Spinal cord (tissue), 10 donors: ENCODE results near the gene CDC14B. TPM values are rescaled to one million over a fixed set of nuclear protein-coding genes. Genes with fewer than 3 reads are reported as not detected.
"Not testable (repeated sequence)": the region's sequence is repeated elsewhere in the genome, so short reads cannot be mapped to it uniquely, and the experiment has no call there.

Experiments
- DNase-seq, 6 donors: peaks; one replicate each; pipeline versions ENCODE4 v3.0.0 to v3.0.0-alpha.2; 2013 to 2015; ENCODE audit warnings: low spot score in 6 of 6, low read depth in 4 of 6
- H3K27ac ChIP-seq: one replicate; pipeline ENCODE4 v1.5.1; 2013; ENCODE audit warnings: low read depth, low read length, control low read depth
- H3K27me3 ChIP-seq: one replicate; pipeline ENCODE4 v1.6.1; 2013; ENCODE audit warnings: low read length; ENCODE audit not compliant: control insufficient read depth, insufficient read depth
- H3K36me3 ChIP-seq: one replicate; pipeline ENCODE4 v1.6.1; 2013; ENCODE audit warnings: low read length; ENCODE audit not compliant: control insufficient read depth, insufficient read depth
- H3K4me1 ChIP-seq: one replicate; pipeline ENCODE4 v1.6.1; 2013; ENCODE audit warnings: low read length; ENCODE audit not compliant: control insufficient read depth, insufficient read depth
- H3K4me3 ChIP-seq: one replicate; pipeline ENCODE4 v1.5.1; 2013; ENCODE audit warnings: low read depth, low read length, control low read depth
- H3K9me3 ChIP-seq: one replicate; pipeline ENCODE4 v1.6.1; 2013; ENCODE audit warnings: low read length; ENCODE audit not compliant: control insufficient read depth, insufficient read depth
- WGBS: methylation state at CpG from one replicate; pipeline ENCODE4 v1.1.5; 2013; ENCODE audit warnings: missing lambda C conversion rate; ENCODE audit not compliant: insufficient coverage; 5-methylcytosine and 5-hydroxymethylcytosine counted together
- long read RNA-seq, 4 donors: transcript quantifications; one replicate each; lab custom pipeline, GENCODE V29; 2026
- polyA plus RNA-seq, 2 donors: library from polyadenylated mRNA; unstranded; fragments of 120-200 nt; gene quantifications; one replicate each; pipeline ENCODE4 v1.2.1, GENCODE V29; 2013; ENCODE audit not compliant: insufficient read length in 2 of 2
- total RNA-seq, 2 donors: library from RNA; depleted of rRNA in 1 of 2; stranded (reverse); fragments of 120-200 nt in 1 of 2; fragments of >200 nt in 1 of 2; gene quantifications; one replicate each; pipeline versions ENCODE4 v1.2.3 to v1.2.4, GENCODE V29; 2013 to 2014
- donor health status: healthy.

The CDC14B gene
- total RNA-seq (10 to 100 TPM; 19.9 to 46.5 TPM), polyA plus RNA-seq (10 to 100 TPM; 19.5 to 20.2 TPM)
- long read RNA-seq, donor 1, full-length matches to known transcripts = 1 of 1 reads
- long read RNA-seq, donor 1, partial matches to known transcripts = 0 of 1 reads
- long read RNA-seq, donor 1, other reads (novel, unspliced or antisense) = 0 of 1 reads
- long read RNA-seq, donor 2, full-length matches to known transcripts = 1 of 1 reads
- long read RNA-seq, donor 2, partial matches to known transcripts = 0 of 1 reads
- long read RNA-seq, donor 2, other reads (novel, unspliced or antisense) = 0 of 1 reads
- long read RNA-seq, donor 3 = 0 reads
- long read RNA-seq, donor 4, partial matches to known transcripts = 0 of 1 reads
- long read RNA-seq, donor 4, other reads (novel, unspliced or antisense) = 0 of 1 reads

- Histone ChIP-seq H3K27me3 (peaks cover 3% of the 10 kb centered on the region), H3K27ac (no peak within 1 kb of the TSS), H3K9me3 (no peaks in the 10 kb centered on the region), H3K4me3 (peak within 1 kb of the TSS; percentile 67), H3K4me1 (peaks cover 13% of the 10 kb centered on the region), H3K36me3 (no peaks in the 10 kb centered on the region)
- WGBS = under 1% methylated on average over 66 of the region's 66 CpGs
- DNase-seq = peak in 5 of 6 donors; percentile 80 to 98 (median 86)
Measured at GRCh38 chr9:96619491-96620180, at the start of gene CDC14B. Gene CDC14B, minus strand, starts transcription at chr9:96619843. Its CDS starts 465 bp downstream, at chr9:96619378.

GRCh38 chr9:96668868-96669534 lies 49.4 kb upstream of the CDC14B start:
- Histone ChIP-seq H3K9me3 (no peaks in the 10 kb centered on the region), H3K36me3 (no peaks in the 10 kb centered on the region), H3K4me3 (no peak overlapping the region), H3K4me1 (no peaks in the 10 kb centered on the region), H3K27me3 (no peaks in the 10 kb centered on the region), H3K27ac (no peak overlapping the region)
- DNase-seq = no peak
- WGBS = 95% methylated on average over 12 of the region's 20 CpGs

- H3K27ac ChIP-seq = no peak overlapping the region
- no peaks in the 10 kb centered on the region for H3K9me3 ChIP-seq
- no peak overlapping the region for H3K4me3 ChIP-seq
- H3K4me1 ChIP-seq = no peaks in the 10 kb centered on the region
- WGBS = 89% methylated on average over 2 of the region's 2 CpGs
- H3K36me3 ChIP-seq = no peaks in the 10 kb centered on the region
- no peak for DNase-seq
- H3K27me3 ChIP-seq = no peaks in the 10 kb centered on the region
Measured at GRCh38 chr9:96667363-96667728, 47.7 kb upstream of the CDC14B start.

GRCh38 chr9:96666653-96667362 lies 47.2 kb upstream of the CDC14B start:
- not testable (repeated sequence) for H3K27me3 ChIP-seq, H3K4me3 ChIP-seq, H3K9me3 ChIP-seq, H3K36me3 ChIP-seq, H3K4me1 ChIP-seq, H3K27ac ChIP-seq
- peak in 4 of 6 donors; percentile 22 to 76 (median 52) for DNase-seq
- WGBS = 95% methylated on average over 7 of the region's 15 CpGs

- DNase-seq = no peak
Measured at GRCh38 chr9:96665789-96666188, 46.1 kb upstream of the CDC14B start.

GRCh38 chr9:96663506-96664120 lies 44.0 kb upstream of the CDC14B start:
- no peaks in the 10 kb centered on the region for H3K27me3 ChIP-seq
- WGBS = 95% methylated on average over 8 of the region's 20 CpGs

More at GRCh38 chr9:96665789-96666188, 46.1 kb upstream of the CDC14B start:
- H3K4me1 ChIP-seq = no peaks in the 10 kb centered on the region
- no peaks in the 10 kb centered on the region for H3K27me3 ChIP-seq
- H3K9me3 ChIP-seq = no peaks in the 10 kb centered on the region
- H3K27ac ChIP-seq = no peak overlapping the region
- no peak overlapping the region for H3K4me3 ChIP-seq
- H3K36me3 ChIP-seq = no peaks in the 10 kb centered on the region
- 95% methylated on average over 5 of the region's 6 CpGs for WGBS

GRCh38 chr9:96661711-96662110 lies 42.1 kb upstream of the CDC14B start:
- Histone ChIP-seq H3K27ac (no peak overlapping the region), H3K27me3 (no peaks in the 10 kb centered on the region), H3K36me3 (no peaks in the 10 kb centered on the region), H3K9me3 (no peaks in the 10 kb centered on the region), H3K4me3 (no peak overlapping the region), H3K4me1 (no peaks in the 10 kb centered on the region)
- no peak for DNase-seq
- 93% methylated on average over 4 of the region's 4 CpGs for WGBS

More at GRCh38 chr9:96663506-96664120, 44.0 kb upstream of the CDC14B start:
- H3K4me3 ChIP-seq = no peak overlapping the region
- no peaks in the 10 kb centered on the region for H3K9me3 ChIP-seq
- no peaks in the 10 kb centered on the region for H3K36me3 ChIP-seq
- no peak overlapping the region for H3K27ac ChIP-seq
- H3K4me1 ChIP-seq = no peaks in the 10 kb centered on the region
- DNase-seq = no peak

- 100% methylated on average over 3 of the region's 7 CpGs for WGBS
Measured at GRCh38 chr9:96660692-96661248, 41.1 kb upstream of the CDC14B start.

More at GRCh38 chr9:96660692-96661248, 41.1 kb upstream of the CDC14B start:
- H3K4me3 ChIP-seq = no peak overlapping the region
- H3K9me3 ChIP-seq = no peaks in the 10 kb centered on the region
- H3K4me1 ChIP-seq = no peaks in the 10 kb centered on the region
- H3K27ac ChIP-seq = no peak overlapping the region
- DNase-seq = no peak
- H3K27me3 ChIP-seq = no peaks in the 10 kb centered on the region
- H3K36me3 ChIP-seq = no peaks in the 10 kb centered on the region
